ENCODE data around the gene PMF1. TPM values are rescaled to one million over a fixed set of nuclear protein-coding genes. Genes with fewer than 3 reads are reported as not detected.
"Not testable (repeated sequence)": the region's sequence is repeated elsewhere in the genome, so short reads cannot be mapped to it uniquely, and the experiment has no call there.

PMF1 gene
- total RNA-seq, 4 donors from 2014 or later = 73.3 to 119 (median 89.9) TPM

DNA sequence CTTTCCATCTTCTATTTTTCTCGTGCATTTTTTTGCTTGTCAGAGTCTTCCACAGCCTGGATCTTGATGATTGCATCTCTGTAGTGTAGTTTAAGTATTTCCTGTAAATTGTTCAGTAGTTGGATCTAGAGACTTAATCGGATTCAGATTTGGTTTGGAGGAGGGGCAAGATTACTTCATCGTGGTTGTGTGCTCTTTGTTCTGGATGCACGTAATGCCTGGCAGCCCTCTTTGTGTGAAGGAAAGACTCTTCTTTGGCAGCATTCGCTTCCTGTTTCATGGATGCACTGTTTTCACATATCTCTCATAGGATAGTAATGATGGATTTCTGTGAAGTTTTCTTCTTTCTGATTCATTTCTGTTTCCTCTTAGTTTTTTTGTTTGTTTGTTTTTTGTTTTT is 45.3 kb upstream of the PMF1 start:
- no peak for ATAC-seq
- in situ Hi-C loops (cut with MboI; ENCODE audit: low sequenced_read_pairs in 4 of 4) (no loop called here), intact Hi-C loops (cut with DNase I; ENCODE audit: low total_unique reads) (loop anchor here (10.0 kb wide), 1 partner anchor 313 kb away; the partner anchor contains the start of genes GON4L and SYT11)
- no peaks in the 10 kb centered on the region for H3K27me3 ChIP-seq
- no peaks in the 10 kb centered on the region for H3K4me1 ChIP-seq
- DNase-seq = no peak
- no peak overlapping the region for H3K27ac ChIP-seq
- no peaks in the 10 kb centered on the region for H3K9me3 ChIP-seq
- H3K4me3 ChIP-seq = no peak overlapping the region
- TF ChIP-seq POLR2A (IDR thresholded peaks at IDR 0.05) = no peak
- TF ChIP-seq, protein P1, sequence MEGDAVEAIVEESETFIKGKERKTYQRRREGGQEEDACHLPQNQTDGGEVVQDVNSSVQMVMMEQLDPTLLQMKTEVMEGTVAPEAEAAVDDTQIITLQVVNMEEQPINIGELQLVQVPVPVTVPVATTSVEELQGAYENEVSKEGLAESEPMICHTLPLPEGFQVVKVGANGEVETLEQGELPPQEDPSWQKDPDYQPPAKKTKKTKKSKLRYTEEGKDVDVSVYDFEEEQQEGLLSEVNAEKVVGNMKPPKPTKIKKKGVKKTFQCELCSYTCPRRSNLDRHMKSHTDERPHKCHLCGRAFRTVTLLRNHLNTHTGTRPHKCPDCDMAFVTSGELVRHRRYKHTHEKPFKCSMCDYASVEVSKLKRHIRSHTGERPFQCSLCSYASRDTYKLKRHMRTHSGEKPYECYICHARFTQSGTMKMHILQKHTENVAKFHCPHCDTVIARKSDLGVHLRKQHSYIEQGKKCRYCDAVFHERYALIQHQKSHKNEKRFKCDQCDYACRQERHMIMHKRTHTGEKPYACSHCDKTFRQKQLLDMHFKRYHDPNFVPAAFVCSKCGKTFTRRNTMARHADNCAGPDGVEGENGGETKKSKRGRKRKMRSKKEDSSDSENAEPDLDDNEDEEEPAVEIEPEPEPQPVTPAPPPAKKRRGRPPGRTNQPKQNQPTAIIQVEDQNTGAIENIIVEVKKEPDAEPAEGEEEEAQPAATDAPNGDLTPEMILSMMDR (IDR thresholded peaks at IDR 0.05 in 4 of 5, conservative IDR thresholded peaks at IDR 0.05 in 1 of 5) = no peak
- H3K36me3 ChIP-seq = no peaks in the 10 kb centered on the region

DNA sequence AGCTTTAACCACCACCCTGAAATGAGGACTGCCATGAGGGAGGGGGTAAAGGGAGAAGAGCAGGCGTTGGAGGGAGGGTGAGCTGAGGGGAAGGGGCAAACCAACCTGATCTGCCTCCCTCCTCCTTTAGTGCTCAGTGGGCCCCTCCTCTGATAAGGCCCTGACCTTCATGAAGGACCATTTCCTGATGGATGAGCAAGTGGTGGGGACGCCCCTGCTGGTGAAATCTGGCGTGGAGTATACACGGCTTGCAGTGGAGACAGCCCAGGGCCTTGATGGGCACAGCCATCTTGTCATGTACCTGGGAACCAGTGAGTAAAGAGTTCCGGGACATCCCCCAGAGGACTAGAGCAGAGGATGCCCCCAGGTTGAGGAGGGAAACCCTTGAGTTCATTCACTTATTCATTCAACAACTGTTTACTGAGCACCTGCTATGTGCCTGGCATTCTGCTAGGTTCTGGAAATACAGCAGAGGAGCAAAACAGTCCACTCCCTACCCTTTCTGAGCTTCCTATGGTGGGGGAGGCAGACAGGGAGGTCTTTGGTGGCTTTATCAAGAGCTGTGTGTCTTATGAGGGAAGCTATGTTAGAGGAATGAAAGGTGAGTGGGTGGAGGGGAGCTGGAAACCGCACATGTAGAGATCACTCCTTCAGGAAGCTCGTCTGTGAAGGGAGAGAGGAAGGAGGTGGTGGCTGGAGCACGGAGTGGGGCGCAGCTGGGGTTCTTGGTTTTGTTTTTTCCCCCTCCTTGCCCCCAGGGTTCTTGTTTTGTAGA is 39.9 kb upstream of the PMF1 start:
- H3K4me1 ChIP-seq = no peaks in the 10 kb centered on the region
- no peaks in the 10 kb centered on the region for H3K27me3 ChIP-seq
- H3K36me3 ChIP-seq = no peaks in the 10 kb centered on the region
- in situ Hi-C loops (cut with MboI; ENCODE audit: low sequenced_read_pairs in 4 of 4) (no loop called here), intact Hi-C loops (cut with DNase I; ENCODE audit: low total_unique reads) (no loop called here)
- no peaks in the 10 kb centered on the region for H3K9me3 ChIP-seq
- DNase-seq (no peak), ATAC-seq (no peak)
- H3K4me3 ChIP-seq = no peak overlapping the region
- no peak for TF ChIP-seq POLR2A (IDR thresholded peaks at IDR 0.05)
- no peak overlapping the region for H3K27ac ChIP-seq

DNA sequence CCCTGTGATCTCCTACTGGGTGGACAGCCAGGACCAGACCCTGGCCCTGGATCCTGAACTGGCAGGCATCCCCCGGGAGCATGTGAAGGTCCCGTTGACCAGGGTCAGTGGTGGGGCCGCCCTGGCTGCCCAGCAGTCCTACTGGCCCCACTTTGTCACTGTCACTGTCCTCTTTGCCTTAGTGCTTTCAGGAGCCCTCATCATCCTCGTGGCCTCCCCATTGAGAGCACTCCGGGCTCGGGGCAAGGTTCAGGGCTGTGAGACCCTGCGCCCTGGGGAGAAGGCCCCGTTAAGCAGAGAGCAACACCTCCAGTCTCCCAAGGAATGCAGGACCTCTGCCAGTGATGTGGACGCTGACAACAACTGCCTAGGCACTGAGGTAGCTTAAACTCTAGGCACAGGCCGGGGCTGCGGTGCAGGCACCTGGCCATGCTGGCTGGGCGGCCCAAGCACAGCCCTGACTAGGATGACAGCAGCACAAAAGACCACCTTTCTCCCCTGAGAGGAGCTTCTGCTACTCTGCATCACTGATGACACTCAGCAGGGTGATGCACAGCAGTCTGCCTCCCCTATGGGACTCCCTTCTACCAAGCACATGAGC is 36.1 kb upstream of the PMF1 start:
- Histone ChIP-seq H3K4me1 (no peaks in the 10 kb centered on the region), H3K27me3 (peaks cover 0 to 3% (median 0%) of the 10 kb centered on the region in 3 donors), H3K36me3 (no peaks in the 10 kb centered on the region), H3K9me3 (no peaks in the 10 kb centered on the region), H3K27ac (no peak overlapping the region), H3K4me3 (no peak overlapping the region)
- no peak for TF ChIP-seq POLR2A (IDR thresholded peaks at IDR 0.05)
- TF ChIP-seq, protein P1 (IDR thresholded peaks at IDR 0.05 in 4 of 5, conservative IDR thresholded peaks at IDR 0.05 in 1 of 5) = no peak
- ATAC-seq (no peak), DNase-seq (no peak)
- in situ Hi-C loops (cut with MboI; ENCODE audit: low sequenced_read_pairs in 4 of 4) (no loop called here), intact Hi-C loops (cut with DNase I; ENCODE audit: low total_unique reads) (no loop called here)

DNA sequence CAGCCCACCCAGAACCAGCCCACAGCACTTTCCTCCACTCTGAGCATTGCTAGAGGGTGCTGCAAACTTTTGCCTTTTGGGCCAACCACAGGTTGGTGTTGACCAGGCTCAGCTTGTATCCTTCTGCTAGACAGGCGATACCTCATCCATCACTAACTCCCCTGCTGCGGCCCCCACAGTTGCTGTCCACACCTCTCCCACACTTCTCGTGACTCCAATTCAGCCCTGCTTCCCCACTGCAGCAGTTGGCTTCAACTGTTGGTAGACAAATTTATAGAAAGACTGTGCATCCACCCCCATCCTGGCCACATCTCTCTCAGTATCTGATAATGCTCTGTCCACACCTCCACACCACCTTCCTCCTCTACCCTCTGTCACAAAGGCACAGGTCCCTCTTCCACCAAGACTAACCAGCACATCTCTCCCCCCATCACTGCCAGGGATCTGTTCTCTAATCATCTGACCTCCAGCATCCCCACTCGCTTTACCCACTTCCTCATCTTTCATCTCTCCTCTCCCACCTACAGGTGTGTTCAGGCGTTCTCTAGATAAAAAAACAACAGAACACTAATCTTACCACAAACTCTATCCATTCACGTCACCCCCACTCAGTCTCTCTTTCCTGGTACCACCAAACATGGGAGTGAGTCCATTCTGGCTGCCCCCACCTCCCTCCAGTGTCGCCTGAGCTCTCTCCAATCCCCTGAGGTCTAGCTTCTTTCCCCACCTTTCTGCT is 34.7 kb upstream of the PMF1 start:
- intact Hi-C loops (cut with DNase I; ENCODE audit: low total_unique reads) (no loop called here), in situ Hi-C loops (cut with MboI; ENCODE audit: low sequenced_read_pairs in 4 of 4) (no loop called here)
- no peak overlapping the region for H3K27ac ChIP-seq
- H3K9me3 ChIP-seq = no peaks in the 10 kb centered on the region
- DNase-seq = no peak
- H3K4me3 ChIP-seq = no peak overlapping the region
- H3K36me3 ChIP-seq = no peaks in the 10 kb centered on the region
- TF ChIP-seq, protein P1 (IDR thresholded peaks at IDR 0.05 in 4 of 5, conservative IDR thresholded peaks at IDR 0.05 in 1 of 5) = no peak
- TF ChIP-seq POLR2A (IDR thresholded peaks at IDR 0.05) = no peak
- peaks cover 0 to 3% (median 3%) of the 10 kb centered on the region in 3 donors for H3K27me3 ChIP-seq
- H3K4me1 ChIP-seq = no peaks in the 10 kb centered on the region
- no peak for ATAC-seq

DNA sequence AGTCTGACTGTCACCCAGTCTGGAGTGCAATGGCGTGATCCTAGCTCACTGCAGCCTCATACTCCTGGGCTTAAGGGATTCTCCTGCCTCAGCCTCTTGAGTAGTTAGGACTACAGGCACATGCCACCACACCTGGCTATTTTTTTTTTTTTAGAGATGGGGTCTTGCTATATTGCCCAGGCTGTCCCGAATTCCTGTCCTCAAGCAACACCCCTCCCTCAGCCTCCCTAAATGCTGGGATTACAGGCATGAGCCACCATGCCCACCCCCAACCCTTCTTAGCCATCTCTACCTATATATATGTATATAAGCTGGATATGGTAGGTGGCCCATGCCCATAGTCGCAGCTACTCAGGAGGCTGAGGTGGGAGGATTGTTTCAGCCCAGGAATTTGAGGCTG is 32.3 kb upstream of the PMF1 start:
- no peak for DNase-seq
- Histone ChIP-seq H3K4me1 (no peaks in the 10 kb centered on the region), H3K27me3 (peaks cover 0 to 3% (median 3%) of the 10 kb centered on the region in 3 donors), H3K27ac (no peak overlapping the region), H3K4me3 (no peak overlapping the region), H3K36me3 (no peaks in the 10 kb centered on the region), H3K9me3 (no peaks in the 10 kb centered on the region)
- intact Hi-C loops (cut with DNase I; ENCODE audit: low total_unique reads) = no loop called here
- TF ChIP-seq, protein P1 (IDR thresholded peaks at IDR 0.05 in 4 of 5, conservative IDR thresholded peaks at IDR 0.05 in 1 of 5) = no peak
- no peak for TF ChIP-seq POLR2A (IDR thresholded peaks at IDR 0.05)
- in situ Hi-C loops (cut with MboI; ENCODE audit: low sequenced_read_pairs in 4 of 4) = no loop called here
- ATAC-seq = no peak

DNA sequence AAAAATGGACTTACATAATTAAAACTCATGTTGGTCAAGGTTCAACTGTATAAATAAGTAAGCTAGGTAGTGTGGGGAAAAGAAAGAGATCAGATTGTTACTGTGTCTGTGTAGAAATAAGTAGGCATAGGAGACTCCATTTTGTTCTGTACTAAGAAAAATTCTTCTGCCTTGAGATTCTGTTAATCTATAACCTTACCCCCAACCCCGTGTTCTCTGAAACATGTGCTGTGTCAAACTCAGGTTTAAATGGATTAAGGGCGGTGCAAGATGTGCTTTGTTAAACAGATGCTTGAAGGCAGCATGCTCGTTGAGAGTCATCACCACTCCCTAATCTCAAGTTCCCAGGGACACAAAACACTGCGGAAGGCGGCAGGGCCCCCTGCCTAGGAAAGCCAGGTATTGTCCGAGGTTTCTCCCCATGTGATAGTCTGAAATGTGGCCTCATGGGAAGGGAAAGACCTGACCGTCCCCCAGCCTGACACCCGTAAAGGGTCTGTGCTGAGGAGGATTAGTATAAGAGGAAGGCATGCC is 31.3 kb upstream of the PMF1 start:
- DNase-seq; H3K9me3 ChIP-seq; H3K36me3 ChIP-seq; intact Hi-C loops (cut with DNase I; ENCODE audit: low total_unique reads); H3K27ac ChIP-seq; ATAC-seq; H3K4me1 ChIP-seq; in situ Hi-C loops (cut with MboI; ENCODE audit: low sequenced_read_pairs in 4 of 4); H3K27me3 ChIP-seq; H3K4me3 ChIP-seq: not testable (repeated sequence)

Measured in gastrocnemius medialis (tissue), 4 donors.